ENCODE measurements around the gene NR2C2. TPM values are rescaled to one million over a fixed set of nuclear protein-coding genes. Genes with fewer than 3 reads are reported as not detected.

Gene NR2C2
- total and polyA plus RNA-seq, 3 donors from 2014 or later, result 52.6 to 87.5 (median 85.2) TPM

DNA sequence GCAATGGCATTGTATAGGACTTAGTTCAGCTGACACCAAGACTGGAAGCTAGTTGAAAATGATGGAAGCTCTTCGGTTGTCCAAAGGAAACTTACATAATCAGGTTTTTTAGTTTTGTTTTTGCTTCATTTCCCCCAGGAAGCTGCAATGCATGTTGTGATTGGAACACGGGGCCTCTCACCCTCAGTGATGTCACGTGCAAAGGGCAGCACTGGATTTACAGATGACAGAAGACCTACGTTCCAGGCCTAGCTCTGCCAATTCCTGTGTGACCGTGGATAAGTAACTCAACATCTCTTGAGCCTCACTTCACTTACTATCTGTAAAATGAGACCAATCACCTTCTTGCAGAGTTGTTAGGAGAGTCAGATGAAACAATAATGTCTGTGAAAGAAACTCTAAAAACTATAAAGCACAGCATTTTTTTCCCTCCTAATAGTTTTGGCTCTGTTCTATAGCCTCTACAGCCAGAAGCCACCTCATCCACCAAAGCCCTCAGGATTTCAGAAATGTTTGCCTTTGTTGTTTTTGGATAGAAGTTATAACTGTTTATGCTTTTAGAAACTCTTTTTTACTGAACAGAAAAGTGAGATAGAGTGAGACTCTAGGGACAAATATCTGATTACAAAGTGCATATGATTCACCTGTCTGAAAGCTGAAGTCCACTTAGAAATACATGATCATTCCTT lies 146.9 kb downstream of the NR2C2 start:
- 73 to 86% methylated on average over 5 of the region's 5 CpGs for WGBS, 2 donors
- no peak for DNase-seq

DNA sequence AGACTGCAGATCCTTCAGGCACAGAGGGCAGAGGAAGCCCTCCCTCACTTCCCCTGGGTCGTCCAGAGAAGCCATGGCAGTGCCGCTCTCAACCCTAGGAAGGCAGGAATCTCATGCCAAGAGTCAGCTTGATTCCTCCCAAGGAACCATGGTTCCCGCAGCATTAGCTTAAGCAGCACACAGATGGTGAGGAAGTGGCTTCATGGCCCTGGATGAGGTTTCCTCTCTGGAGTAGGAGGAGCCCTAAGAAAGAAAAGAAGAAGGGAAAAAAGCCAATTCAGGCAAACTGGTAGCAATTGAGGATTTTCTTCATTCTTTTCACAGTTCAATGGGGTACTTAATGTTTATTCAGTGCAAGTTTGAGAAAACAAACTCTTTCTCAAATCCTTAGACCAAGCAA lies 148.7 kb downstream of the NR2C2 start:
- Histone ChIP-seq H3K9me3 (no peaks in the 10 kb centered on the region), H3K27me3 (no peaks in the 10 kb centered on the region), H3K27ac (no peak overlapping the region), H3K4me3 (no peak overlapping the region), H3K36me3 (ENCODE audit: low read depth, missing control alignments) (no peaks in the 10 kb centered on the region), H3K4me1 (peaks cover 15% of the 10 kb centered on the region)
- TF ChIP-seq POLR2A (IDR thresholded peaks at IDR 0.05), result no peak
- TF ChIP-seq, protein P1, sequence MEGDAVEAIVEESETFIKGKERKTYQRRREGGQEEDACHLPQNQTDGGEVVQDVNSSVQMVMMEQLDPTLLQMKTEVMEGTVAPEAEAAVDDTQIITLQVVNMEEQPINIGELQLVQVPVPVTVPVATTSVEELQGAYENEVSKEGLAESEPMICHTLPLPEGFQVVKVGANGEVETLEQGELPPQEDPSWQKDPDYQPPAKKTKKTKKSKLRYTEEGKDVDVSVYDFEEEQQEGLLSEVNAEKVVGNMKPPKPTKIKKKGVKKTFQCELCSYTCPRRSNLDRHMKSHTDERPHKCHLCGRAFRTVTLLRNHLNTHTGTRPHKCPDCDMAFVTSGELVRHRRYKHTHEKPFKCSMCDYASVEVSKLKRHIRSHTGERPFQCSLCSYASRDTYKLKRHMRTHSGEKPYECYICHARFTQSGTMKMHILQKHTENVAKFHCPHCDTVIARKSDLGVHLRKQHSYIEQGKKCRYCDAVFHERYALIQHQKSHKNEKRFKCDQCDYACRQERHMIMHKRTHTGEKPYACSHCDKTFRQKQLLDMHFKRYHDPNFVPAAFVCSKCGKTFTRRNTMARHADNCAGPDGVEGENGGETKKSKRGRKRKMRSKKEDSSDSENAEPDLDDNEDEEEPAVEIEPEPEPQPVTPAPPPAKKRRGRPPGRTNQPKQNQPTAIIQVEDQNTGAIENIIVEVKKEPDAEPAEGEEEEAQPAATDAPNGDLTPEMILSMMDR (IDR thresholded peaks at IDR 0.05), result no peak
- intact Hi-C loops (cut with DNase I; ENCODE audit: low total_unique reads), result no loop called here
- no peak for DNase-seq
- 53 to 80% methylated on average over 2 to 3 of the region's 3 CpGs for WGBS, 2 donors

More for the DNA sequence above, 146.9 kb downstream of the NR2C2 start:
- Histone ChIP-seq H3K4me3 (no peak overlapping the region), H3K36me3 (ENCODE audit: low read depth, missing control alignments) (no peaks in the 10 kb centered on the region), H3K9me3 (no peaks in the 10 kb centered on the region), H3K27me3 (no peaks in the 10 kb centered on the region), H3K27ac (peak overlapping the region in 1 of 2 donors; percentile 46), H3K4me1 (peaks cover 10% of the 10 kb centered on the region)
- no peak for TF ChIP-seq POLR2A (IDR thresholded peaks at IDR 0.05)
- intact Hi-C loops (cut with DNase I; ENCODE audit: low total_unique reads), result no loop called here

DNA sequence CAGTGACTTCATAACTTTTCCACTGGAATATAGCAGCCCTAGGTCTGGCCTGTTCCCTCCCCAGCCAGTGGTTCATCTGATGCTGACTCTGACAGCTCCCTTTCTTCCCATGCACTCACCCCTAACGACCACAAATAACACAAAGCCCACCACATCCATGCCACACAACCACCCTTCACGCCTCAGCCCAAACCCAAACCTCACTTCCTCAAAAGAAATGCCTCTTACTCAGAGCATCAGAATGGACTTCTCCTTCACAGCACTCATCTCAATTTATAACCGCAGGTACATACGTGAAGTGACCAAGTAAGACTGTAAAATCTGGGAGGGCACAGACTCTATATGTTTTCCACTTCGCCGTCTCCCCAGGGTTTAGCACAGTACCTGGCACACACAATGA lies 150.5 kb downstream of the NR2C2 start:
- Histone ChIP-seq H3K27me3 (no peaks in the 10 kb centered on the region), H3K4me1 (peaks cover 11% of the 10 kb centered on the region), H3K9me3 (no peaks in the 10 kb centered on the region), H3K4me3 (peak overlapping the region; percentile 79 to 89), H3K36me3 (ENCODE audit: low read depth, missing control alignments) (no peaks in the 10 kb centered on the region), H3K27ac (no peak overlapping the region)
- DNase-seq, result no peak
- no peak for TF ChIP-seq POLR2A (IDR thresholded peaks at IDR 0.05)
- TF ChIP-seq, protein P1 (IDR thresholded peaks at IDR 0.05), result no peak
- 37 to 46% methylated on average over 6 of the region's 6 CpGs for WGBS, 2 donors
- intact Hi-C loops (cut with DNase I; ENCODE audit: low total_unique reads), result no loop called here

Other genes with a start within 250 kb of the NR2C2 start
- gene FGD5, start 128.6 kb upstream of the NR2C2 start, total RNA-seq, result 10 to 100 TPM; 14.4 to 17.8 TPM
- gene FGD5, start 128.6 kb upstream of the NR2C2 start, polyA plus RNA-seq (ENCODE audit: insufficient read depth, low read depth, low replicate concordance), result 15.6 TPM
- 10 to 100 TPM; 40.4 to 55.4 TPM for gene MRPS25, start 117.7 kb downstream of the NR2C2 start, total RNA-seq
- 102 TPM for gene MRPS25, start 117.7 kb downstream of the NR2C2 start, polyA plus RNA-seq (ENCODE audit: insufficient read depth, low read depth, low replicate concordance)
- gene RBSN, start 151.6 kb downstream of the NR2C2 start, total RNA-seq, result 10 to 100 TPM; 41.7 to 44.8 TPM
- 19.6 TPM for gene RBSN, start 151.6 kb downstream of the NR2C2 start, polyA plus RNA-seq (ENCODE audit: insufficient read depth, low read depth, low replicate concordance)